Ascending aorta (tissue), 2 donors: Measurements from ENCODE around the gene SNAPIN. TPM values are rescaled to one million over a fixed set of nuclear protein-coding genes. Genes with fewer than 3 reads are reported as not detected.

Source experiments
- DNase-seq, 2 donors: peaks; one replicate each; pipeline ENCODE4 v3.0.0-alpha.2; 2019; ENCODE audit warnings: low spot score in 2 of 2
- H3K27ac ChIP-seq, 2 donors: fragments of 200-600 bp; sonication (generic); one replicate each; pipeline ENCODE4 v1.5.1; 2016 to 2017; ENCODE audit warnings: mild to moderate bottlenecking in 1 of 2
- H3K27me3 ChIP-seq: fragments of 200-600 bp; sonication (generic); one replicate; pipeline ENCODE4 v1.5.1; 2017
- H3K36me3 ChIP-seq, 2 donors: fragments of 200-600 bp; sonication (generic); one replicate each; pipeline ENCODE4 v1.5.1; 2016
- H3K4me1 ChIP-seq, 2 donors: fragments of 200-600 bp; sonication (generic); one replicate each; pipeline ENCODE4 v1.5.1; 2016 to 2017; ENCODE audit warnings: mild to moderate bottlenecking in 1 of 2
- H3K4me3 ChIP-seq, 2 donors: fragments of 200-600 bp; sonication (generic); one replicate each; pipeline ENCODE4 v1.5.1; 2016 to 2017; ENCODE audit warnings: mild to moderate bottlenecking in 1 of 2
- H3K9me3 ChIP-seq, 2 donors: fragments of 200-600 bp; sonication (generic); one replicate each; pipeline ENCODE4 v1.5.1; 2016
- intact Hi-C: fragments of 100-400 bp; cut with DNase I; formaldehyde crosslinking; loops from one replicate; pipeline ENCODE4 v1.15.1; 2023
- total RNA-seq: library from RNA; depleted of rRNA; stranded (reverse); fragments of >200 nt; gene quantifications from one replicate; pipeline ENCODE4 v1.1.0, GENCODE V29; 2016
- TF ChIP-seq, protein P1 (sequence below), 3 experiments: fragments of 200-600 bp in 2 of 3; fragments of 450-650 bp in 1 of 3; sonication (generic) in 2 of 3; IDR thresholded peaks; one replicate each; pipeline ENCODE4 v1.5.1; 2016 to 2019; ENCODE audit warnings: antibody characterized with exemption in 3 of 3, mild to moderate bottlenecking in 1 of 3, moderate library complexity in 1 of 3

The SNAPIN gene
- total RNA-seq, 1 donor from 2014 or later, result 61.0 TPM

DNA sequence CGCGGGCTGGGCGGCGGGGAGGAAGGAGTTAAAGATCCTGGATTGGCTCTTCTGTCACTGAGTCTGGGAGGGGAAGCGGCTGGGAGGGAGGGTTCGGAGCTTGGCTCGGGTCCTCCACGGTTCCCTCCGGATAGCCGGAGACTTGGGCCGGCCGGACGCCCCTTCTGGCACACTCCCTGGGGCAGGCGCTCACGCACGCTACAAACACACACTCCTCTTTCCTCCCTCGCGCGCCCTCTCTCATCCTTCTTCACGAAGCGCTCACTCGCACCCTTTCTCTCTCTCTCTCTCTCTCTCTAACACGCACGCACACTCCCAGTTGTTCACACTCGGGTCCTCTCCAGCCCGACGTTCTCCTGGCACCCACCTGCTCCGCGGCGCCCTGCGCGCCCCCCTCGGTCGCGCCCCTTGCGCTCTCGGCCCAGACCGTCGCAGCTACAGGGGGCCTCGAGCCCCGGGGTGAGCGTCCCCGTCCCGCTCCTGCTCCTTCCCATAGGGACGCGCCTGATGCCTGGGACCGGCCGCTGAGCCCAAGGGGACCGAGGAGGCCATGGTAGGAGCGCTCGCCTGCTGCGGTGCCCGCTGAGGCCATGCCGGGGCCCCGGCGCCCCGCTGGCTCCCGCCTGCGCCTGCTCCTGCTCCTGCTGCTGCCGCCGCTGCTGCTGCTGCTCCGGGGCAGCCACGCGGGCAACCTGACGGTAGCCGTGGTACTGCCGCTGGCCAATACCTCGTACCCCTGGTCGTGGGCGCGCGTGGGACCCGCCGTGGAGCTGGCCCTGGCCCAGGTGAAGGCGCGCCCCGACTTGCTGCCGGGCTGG is 20.2 kb downstream of the SNAPIN start, which contains the start of gene NPR1:
NPR1 (plus strand) TSS at position 170 of the 818 bp plus-strand sequence; CDS start at position 591, 421 bp downstream.
- H3K4me1 ChIP-seq, result peaks cover 5 to 12% of the 10 kb centered on the region in 2 donors
- peak within 1 kb of the TSS; percentile 81 to 92 for H3K4me3 ChIP-seq
- peaks cover 20 to 24% of the 10 kb centered on the region in 2 donors for H3K36me3 ChIP-seq
- H3K27ac ChIP-seq, result peak within 1 kb of the TSS; percentile 88 to 96
- H3K9me3 ChIP-seq, result no peaks in the 10 kb centered on the region
- intact Hi-C loops, result loop anchor here (1.0 to 5.0 kb wide), 2 partner anchors 71 to 309 kb away; partner anchors contain the start of gene RAB13
- DNase-seq, result peak in 1 of 2 donors; percentile 89
- H3K27me3 ChIP-seq, result no peaks in the 10 kb centered on the region
- TF ChIP-seq, protein P1, sequence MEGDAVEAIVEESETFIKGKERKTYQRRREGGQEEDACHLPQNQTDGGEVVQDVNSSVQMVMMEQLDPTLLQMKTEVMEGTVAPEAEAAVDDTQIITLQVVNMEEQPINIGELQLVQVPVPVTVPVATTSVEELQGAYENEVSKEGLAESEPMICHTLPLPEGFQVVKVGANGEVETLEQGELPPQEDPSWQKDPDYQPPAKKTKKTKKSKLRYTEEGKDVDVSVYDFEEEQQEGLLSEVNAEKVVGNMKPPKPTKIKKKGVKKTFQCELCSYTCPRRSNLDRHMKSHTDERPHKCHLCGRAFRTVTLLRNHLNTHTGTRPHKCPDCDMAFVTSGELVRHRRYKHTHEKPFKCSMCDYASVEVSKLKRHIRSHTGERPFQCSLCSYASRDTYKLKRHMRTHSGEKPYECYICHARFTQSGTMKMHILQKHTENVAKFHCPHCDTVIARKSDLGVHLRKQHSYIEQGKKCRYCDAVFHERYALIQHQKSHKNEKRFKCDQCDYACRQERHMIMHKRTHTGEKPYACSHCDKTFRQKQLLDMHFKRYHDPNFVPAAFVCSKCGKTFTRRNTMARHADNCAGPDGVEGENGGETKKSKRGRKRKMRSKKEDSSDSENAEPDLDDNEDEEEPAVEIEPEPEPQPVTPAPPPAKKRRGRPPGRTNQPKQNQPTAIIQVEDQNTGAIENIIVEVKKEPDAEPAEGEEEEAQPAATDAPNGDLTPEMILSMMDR (IDR thresholded peaks at IDR 0.05), result no peak

DNA sequence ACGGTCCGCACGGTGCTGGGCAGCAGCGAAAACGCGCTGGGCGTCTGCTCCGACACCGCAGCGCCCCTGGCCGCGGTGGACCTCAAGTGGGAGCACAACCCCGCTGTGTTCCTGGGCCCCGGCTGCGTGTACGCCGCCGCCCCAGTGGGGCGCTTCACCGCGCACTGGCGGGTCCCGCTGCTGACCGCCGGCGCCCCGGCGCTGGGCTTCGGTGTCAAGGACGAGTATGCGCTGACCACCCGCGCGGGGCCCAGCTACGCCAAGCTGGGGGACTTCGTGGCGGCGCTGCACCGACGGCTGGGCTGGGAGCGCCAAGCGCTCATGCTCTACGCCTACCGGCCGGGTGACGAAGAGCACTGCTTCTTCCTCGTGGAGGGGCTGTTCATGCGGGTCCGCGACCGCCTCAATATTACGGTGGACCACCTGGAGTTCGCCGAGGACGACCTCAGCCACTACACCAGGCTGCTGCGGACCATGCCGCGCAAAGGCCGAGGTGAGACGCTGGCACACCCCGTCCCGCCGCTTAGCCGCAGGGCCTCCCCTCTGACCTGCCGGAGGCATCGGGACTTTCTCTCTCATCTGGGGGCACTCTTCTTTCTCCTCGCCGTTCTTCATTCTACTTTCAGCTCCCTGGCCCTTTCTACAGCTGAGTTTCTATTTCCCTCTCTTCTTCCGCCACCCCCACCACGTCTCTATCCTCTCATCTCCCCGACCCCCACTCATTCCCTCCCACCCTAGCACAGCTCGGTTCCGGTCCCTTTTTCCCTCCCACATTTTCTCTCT is 21.0 kb downstream of the SNAPIN start:
- Histone ChIP-seq H3K9me3 (no peaks in the 10 kb centered on the region), H3K36me3 (peaks cover 20 to 26% of the 10 kb centered on the region in 2 donors), H3K4me3 (peak overlapping the region; percentile 81 to 92), H3K27me3 (no peaks in the 10 kb centered on the region), H3K4me1 (peaks cover 5 to 13% of the 10 kb centered on the region in 2 donors), H3K27ac (peak overlapping the region; percentile 88 to 96)
- intact Hi-C loops, result loop anchor here (2.0 to 5.0 kb wide), 2 partner anchors 17 to 308 kb away; partner anchors contain the start of gene RAB13
- TF ChIP-seq, protein P1 (IDR thresholded peaks at IDR 0.05), result peak in 2 of 3 experiments; percentile 13 to 32
- DNase-seq, result no peak

- Histone ChIP-seq H3K27me3 (no peaks in the 10 kb centered on the region), H3K4me1 (peaks cover 5 to 17% of the 10 kb centered on the region in 2 donors), H3K4me3 (peak overlapping the region; percentile 81 to 92), H3K9me3 (no peaks in the 10 kb centered on the region), H3K27ac (peak overlapping the region; percentile 88 to 96), H3K36me3 (peaks cover 20 to 31% of the 10 kb centered on the region in 2 donors)
- intact Hi-C loops, result loop anchor here (2.0 kb wide), 1 partner anchor 17 kb away; no protein-coding TSS in a partner anchor
- DNase-seq, result no peak
- TF ChIP-seq, protein P1 (IDR thresholded peaks at IDR 0.05), result no peak
These were observed 21.6 kb downstream of the SNAPIN start for GRCh38 chr1:153680120-153680403.

DNA sequence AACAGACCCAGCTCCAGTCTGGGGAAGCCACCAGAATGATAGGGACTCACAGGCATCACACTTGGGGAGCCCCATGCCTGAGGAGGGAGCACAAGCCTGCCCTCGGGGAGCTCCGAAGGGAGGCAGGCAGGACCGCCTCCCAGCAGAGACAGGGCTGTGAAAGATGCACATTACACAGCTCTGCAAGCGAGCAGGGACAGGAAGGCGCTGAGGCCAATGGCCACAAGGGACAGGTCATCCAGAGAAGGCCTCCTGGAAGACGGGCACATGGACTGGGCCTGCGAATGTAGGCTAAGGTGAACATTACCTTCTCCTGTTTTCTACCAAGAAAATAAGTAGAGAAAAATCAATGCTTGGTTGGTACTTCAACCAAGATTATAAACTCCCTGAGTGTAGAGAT is 24.2 kb downstream of the SNAPIN start:
- TF ChIP-seq, protein P1 (IDR thresholded peaks at IDR 0.05), result no peak
- intact Hi-C loops, result no loop called here
- no peaks in the 10 kb centered on the region for H3K9me3 ChIP-seq
- peaks cover 47 to 58% of the 10 kb centered on the region in 2 donors for H3K36me3 ChIP-seq
- peak overlapping the region; percentile 24 to 96 for H3K27ac ChIP-seq
- H3K4me3 ChIP-seq, result no peak overlapping the region
- H3K4me1 ChIP-seq, result peaks cover 5 to 17% of the 10 kb centered on the region in 2 donors
- DNase-seq, result no peak
- no peaks in the 10 kb centered on the region for H3K27me3 ChIP-seq

DNA sequence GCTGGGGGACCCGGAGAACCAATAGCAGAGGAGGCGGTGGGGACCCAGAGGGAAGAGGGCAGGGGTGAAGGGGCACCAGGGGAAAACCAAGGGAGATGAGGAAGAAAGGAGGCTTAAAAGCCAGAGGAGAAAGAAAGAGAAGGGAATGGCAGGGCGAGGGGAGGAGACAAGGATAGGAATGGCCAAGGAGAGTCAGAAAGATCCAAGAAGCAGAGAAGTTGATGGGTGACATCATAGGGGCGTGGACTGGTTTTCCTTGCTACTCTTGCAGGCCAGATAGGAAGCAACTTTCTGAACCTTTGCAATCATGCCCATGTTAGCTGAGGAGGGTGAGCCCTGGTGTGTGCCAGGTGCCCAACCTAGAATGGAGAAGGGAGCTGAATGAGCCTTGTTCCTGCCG is 25.4 kb downstream of the SNAPIN start:
- no peaks in the 10 kb centered on the region for H3K27me3 ChIP-seq
- TF ChIP-seq, protein P1 (IDR thresholded peaks at IDR 0.05), result no peak
- peak overlapping the region; percentile 48 to 96 for H3K27ac ChIP-seq
- no peak overlapping the region for H3K4me3 ChIP-seq
- DNase-seq, result peak in 1 of 2 donors; percentile 82
- peaks cover 58 to 69% of the 10 kb centered on the region in 2 donors for H3K36me3 ChIP-seq
- intact Hi-C loops, result no loop called here
- no peaks in the 10 kb centered on the region for H3K9me3 ChIP-seq
- peaks cover 5 to 13% of the 10 kb centered on the region in 2 donors for H3K4me1 ChIP-seq
